Gastroesophageal sphincter (tissue), 4 donors: Measurements from ENCODE around the gene IPO11. TPM values are rescaled to one million over a fixed set of nuclear protein-coding genes. Genes with fewer than 3 reads are reported as not detected.

Source experiments
- ATAC-seq: fragments of 150-250 bp; one replicate; pipeline ENCODE4 v1.9.1; 2016; ENCODE audit warnings: mild to moderate bottlenecking, moderate library complexity
- H3K27ac ChIP-seq, 4 donors: fragments of 200-600 bp; sonication (generic) in 3 of 4; 1 replicate in 3 of 4; 2 replicates in 1 of 4; pipeline ENCODE4 v1.5.1; 2016 to 2019
- H3K27me3 ChIP-seq: fragments of 200-600 bp; sonication (generic); one replicate; pipeline ENCODE4 v1.5.1; 2019
- H3K36me3 ChIP-seq, 2 donors: fragments of 200-600 bp; sonication (generic); one replicate each; pipeline ENCODE4 v1.5.1; 2019; ENCODE audit warnings: control low read depth in 1 of 2
- H3K4me1 ChIP-seq, 3 donors: fragments of 200-600 bp; sonication (generic); 1 replicate in 2 of 3; 2 replicates in 1 of 3; pipeline ENCODE4 v1.5.1; 2016 to 2019; ENCODE audit warnings: control low read depth in 2 of 3
- H3K4me3 ChIP-seq, 2 donors: fragments of 200-600 bp; sonication (generic); one replicate each; pipeline ENCODE4 v1.5.1; 2019; ENCODE audit warnings: mild to moderate bottlenecking in 1 of 2, moderate library complexity in 1 of 2
- H3K9me3 ChIP-seq, 3 donors: fragments of 200-600 bp; sonication (generic); one replicate each; pipeline ENCODE4 v1.5.1; 2017 to 2019; ENCODE audit warnings: control low read depth in 2 of 3
- CTCF ChIP-seq, 4 experiments: fragments of 200-600 bp in 2 of 4; fragments of 450-650 bp in 2 of 4; sonication (generic) in 1 of 4; IDR thresholded peaks; one replicate each; pipeline ENCODE4 v1.5.1; 2017 to 2019; ENCODE audit warnings: antibody characterized with exemption in 4 of 4, mild to moderate bottlenecking in 2 of 4, moderate library complexity in 2 of 4
- EP300 ChIP-seq: sonication (generic); formaldehyde crosslinking; IDR thresholded peaks from one replicate; pipeline ENCODE4 v1.6.1; 2017; ENCODE audit warnings: antibody characterized with exemption, mild to moderate bottlenecking
- POLR2A ChIP-seq, 2 donors: fragments of 450-650 bp; IDR thresholded peaks; one replicate each; pipeline ENCODE4 v1.6.1; 2017; ENCODE audit warnings: antibody characterized with exemption in 2 of 2, mild to moderate bottlenecking in 2 of 2, moderate library complexity in 1 of 2
- POLR2AphosphoS5 ChIP-seq: sonication (generic); formaldehyde crosslinking; IDR thresholded peaks from one replicate; pipeline ENCODE4 v1.6.1; 2017; ENCODE audit warnings: antibody characterized with exemption
- WGBS, 2 donors: methylation state at CpG; one replicate each; pipeline ENCODE4 v1.1.5; 2018; ENCODE audit warnings: low coverage in 1 of 2; 5-methylcytosine and 5-hydroxymethylcytosine counted together
- total RNA-seq, 4 donors: library from RNA; depleted of rRNA; stranded (reverse); fragments of >200 nt; gene quantifications; one replicate each; pipeline ENCODE4 v1.1.0, GENCODE V29; 2016

Gene IPO11
- total RNA-seq, 4 donors from 2014 or later, result 15.8 to 25.1 (median 17.2) TPM

GRCh38 chr5:62538017-62538942 is 125.7 kb downstream of the IPO11 start:
- no peaks in the 10 kb centered on the region for H3K9me3 ChIP-seq
- H3K27me3 ChIP-seq, result no peaks in the 10 kb centered on the region
- no peak overlapping the region for H3K27ac ChIP-seq
- ATAC-seq, result no peak
- no peak overlapping the region for H3K4me3 ChIP-seq
- no peak for TF ChIP-seq EP300
- no peak for TF ChIP-seq POLR2A (IDR thresholded peaks at IDR 0.05)
- no peak for TF ChIP-seq CTCF (IDR thresholded peaks at IDR 0.05)
- TF ChIP-seq POLR2AphosphoS5, result no peak
- peaks cover 0 to 34% of the 10 kb centered on the region in 2 donors for H3K36me3 ChIP-seq
- 92 to 96% methylated on average over 9 of the region's 9 CpGs for WGBS, 2 donors
- H3K4me1 ChIP-seq, result no peaks in the 10 kb centered on the region

- Histone ChIP-seq H3K4me3 (no peak overlapping the region), H3K36me3 (peaks cover 0 to 44% of the 10 kb centered on the region in 2 donors), H3K4me1 (no peaks in the 10 kb centered on the region), H3K9me3 (no peaks in the 10 kb centered on the region), H3K27ac (no peak overlapping the region), H3K27me3 (no peaks in the 10 kb centered on the region)
- ATAC-seq, result no peak
- TF ChIP-seq POLR2AphosphoS5 (no peak), EP300 (no peak), CTCF (IDR thresholded peaks at IDR 0.05) (no peak), POLR2A (IDR thresholded peaks at IDR 0.05) (no peak)
- WGBS, 2 donors, result 87 to 100% methylated on average over 1 of the region's 1 CpG
Observed at GRCh38 chr5:62542720-62543119, 130.2 kb downstream of the IPO11 start.

- TF ChIP-seq EP300, result no peak
- no peak for TF ChIP-seq POLR2AphosphoS5
- TF ChIP-seq CTCF (IDR thresholded peaks at IDR 0.05), result no peak
- no peak for TF ChIP-seq POLR2A (IDR thresholded peaks at IDR 0.05)
- H3K4me3 ChIP-seq, result no peak overlapping the region
- no peak overlapping the region for H3K27ac ChIP-seq
- no peaks in the 10 kb centered on the region for H3K4me1 ChIP-seq
- WGBS, 2 donors, result 62% methylated on average over 3 of the region's 3 CpGs
- no peak for ATAC-seq
- H3K36me3 ChIP-seq, result peaks cover 0 to 29% of the 10 kb centered on the region in 2 donors
- no peaks in the 10 kb centered on the region for H3K27me3 ChIP-seq
- H3K9me3 ChIP-seq, result no peaks in the 10 kb centered on the region
Observed at GRCh38 chr5:62547945-62548630, 135.5 kb downstream of the IPO11 start.

- H3K9me3 ChIP-seq, result no peaks in the 10 kb centered on the region
Observed at GRCh38 chr5:62550103-62550502, 137.5 kb downstream of the IPO11 start.

More at GRCh38 chr5:62550103-62550502, 137.5 kb downstream of the IPO11 start:
- 85 to 100% methylated on average over 2 of the region's 2 CpGs for WGBS, 2 donors
- no peaks in the 10 kb centered on the region for H3K27me3 ChIP-seq
- no peak overlapping the region for H3K27ac ChIP-seq
- no peaks in the 10 kb centered on the region for H3K4me1 ChIP-seq
- no peak for ATAC-seq
- TF ChIP-seq CTCF (IDR thresholded peaks at IDR 0.05), result no peak
- TF ChIP-seq POLR2A (IDR thresholded peaks at IDR 0.05), result no peak
- no peak for TF ChIP-seq POLR2AphosphoS5
- no peak for TF ChIP-seq EP300
- no peak overlapping the region for H3K4me3 ChIP-seq
- peaks cover 0 to 27% of the 10 kb centered on the region in 2 donors for H3K36me3 ChIP-seq
